Measurements from ENCODE around the gene SLC29A3.

The SLC29A3 gene

DNA sequence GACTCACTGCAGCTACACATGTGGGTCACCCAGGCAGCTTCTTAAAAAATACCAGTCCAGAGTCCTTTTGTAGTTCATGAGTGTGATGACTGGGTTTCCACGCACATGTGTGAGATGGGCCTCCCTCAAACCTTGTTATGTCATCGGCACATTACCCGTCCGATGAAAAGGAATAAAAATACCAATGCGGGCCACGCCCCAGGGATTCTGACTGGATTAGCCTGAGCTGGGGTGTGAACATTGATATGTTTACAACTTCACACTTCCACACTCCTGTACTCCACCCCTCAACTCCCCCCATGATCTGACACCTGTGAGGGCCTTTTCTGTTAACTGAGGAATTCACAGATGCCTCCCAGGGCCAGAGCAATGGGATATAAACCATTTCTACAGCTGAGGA lies 6.2 kb downstream of the SLC29A3 start:
- Histone ChIP-seq H3K4me3 (no peak overlapping the region), H3K27ac (no peak overlapping the region), H3K36me3 (ENCODE audit: insufficient read depth, low read length) (no peaks in the 10 kb centered on the region), H3K9ac (ENCODE audit: insufficient read length) (no peak overlapping the region), H3K9me3 (ENCODE audit: low read depth, low read length) (no peaks in the 10 kb centered on the region)
- DNase-seq (ENCODE audit: low read depth, low spot score) = no peak
- TF ChIP-seq FOXP2 (optimal IDR thresholded peaks at IDR 0.05; ENCODE audit: control extremely low read depth, extremely low read length, insufficient read depth) (no peak), EZH2 (IDR thresholded peaks at IDR 0.05) (no peak), POLR2AphosphoS5 (IDR thresholded peaks at IDR 0.05; ENCODE audit: borderline replicate concordance, low read depth, low read length) (no peak)

DNA sequence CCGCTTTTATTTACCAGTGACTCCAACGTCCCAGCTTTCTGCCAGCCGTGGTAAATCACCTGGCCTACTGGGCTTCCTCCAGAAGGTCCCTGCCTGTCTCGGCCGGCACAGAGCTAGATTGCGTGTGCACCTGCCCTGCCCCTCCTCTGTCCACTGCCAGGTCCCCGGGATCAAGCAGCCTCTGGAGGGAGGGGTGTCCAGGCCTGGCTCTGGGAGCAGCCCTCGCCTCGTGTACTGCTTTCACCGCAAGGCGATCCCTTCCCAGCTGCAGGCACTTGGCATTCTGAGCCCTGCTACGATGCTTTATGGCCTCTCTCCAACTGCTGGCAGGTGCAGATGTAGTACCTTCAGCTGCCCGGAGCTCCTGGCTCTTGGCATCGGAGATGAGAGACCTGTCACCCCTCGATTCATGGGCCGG lies 7.4 kb downstream of the SLC29A3 start:
- no peaks in the 10 kb centered on the region for H3K9me3 ChIP-seq (ENCODE audit: low read depth, low read length)
- H3K36me3 ChIP-seq (ENCODE audit: insufficient read depth, low read length) = no peaks in the 10 kb centered on the region
- no peak overlapping the region for H3K27ac ChIP-seq
- no peak for DNase-seq (ENCODE audit: low read depth, low spot score)
- TF ChIP-seq FOXP2 (optimal IDR thresholded peaks at IDR 0.05; ENCODE audit: control extremely low read depth, extremely low read length, insufficient read depth) = no peak
- no peak for TF ChIP-seq POLR2AphosphoS5 (IDR thresholded peaks at IDR 0.05; ENCODE audit: borderline replicate concordance, low read depth, low read length)
- TF ChIP-seq EZH2 (IDR thresholded peaks at IDR 0.05) = no peak
- no peak overlapping the region for H3K9ac ChIP-seq (ENCODE audit: insufficient read length)
- no peak overlapping the region for H3K4me3 ChIP-seq

DNA sequence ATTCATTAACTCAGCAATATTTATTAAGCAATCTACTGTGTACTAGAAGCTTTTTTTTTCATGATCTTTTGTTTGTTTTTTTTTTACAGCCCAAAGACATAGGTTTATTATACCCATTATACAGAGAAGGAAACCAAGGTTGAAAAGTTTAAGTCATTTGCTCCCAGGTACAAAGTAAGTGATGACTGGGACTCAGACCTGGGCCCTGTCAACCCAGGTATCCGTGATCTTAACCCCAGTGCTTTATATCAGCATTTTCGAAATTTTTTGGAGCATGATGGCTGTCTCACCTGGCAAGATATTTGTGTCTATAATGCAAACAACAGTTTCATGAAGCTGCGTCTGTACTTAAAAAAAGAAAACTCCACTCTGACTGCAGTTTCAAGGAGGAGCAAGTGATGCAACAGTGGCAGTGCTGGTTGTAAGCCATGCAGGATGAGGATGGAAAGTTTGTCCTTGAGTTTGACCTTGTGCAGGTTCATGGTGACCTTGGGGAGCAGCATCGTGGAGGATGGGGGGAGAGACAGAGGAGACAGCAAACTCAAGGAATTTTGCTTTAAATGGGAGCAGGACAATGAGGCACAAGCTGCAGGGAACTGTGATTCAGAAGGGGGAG lies 11.8 kb downstream of the SLC29A3 start:
- no peaks in the 10 kb centered on the region for H3K36me3 ChIP-seq (ENCODE audit: insufficient read depth, low read length)
- TF ChIP-seq FOXP2 (optimal IDR thresholded peaks at IDR 0.05; ENCODE audit: control extremely low read depth, extremely low read length, insufficient read depth) = no peak

DNA sequence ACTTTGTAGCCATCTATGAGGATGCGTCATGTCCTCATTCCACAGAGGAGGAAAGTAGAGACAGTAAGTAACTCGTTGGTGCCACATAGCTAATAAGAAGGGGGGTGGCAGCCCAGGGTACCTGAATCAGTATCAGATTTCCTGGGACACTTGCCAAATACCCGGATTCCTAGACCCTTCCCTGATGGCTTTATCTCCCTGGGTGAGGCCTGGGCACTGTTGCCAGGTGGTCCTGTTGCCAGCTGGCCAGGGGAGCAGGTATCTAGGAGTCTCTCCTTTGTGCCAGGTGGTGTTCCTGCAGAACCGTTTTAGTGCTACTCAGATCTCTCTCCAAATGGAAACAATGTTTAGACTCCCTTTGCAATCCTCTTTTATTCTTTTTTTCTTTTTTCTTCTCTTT lies 12.7 kb downstream of the SLC29A3 start:
- Histone ChIP-seq H3K27ac (no peak overlapping the region), H3K9me3 (ENCODE audit: low read depth, low read length) (no peaks in the 10 kb centered on the region), H3K4me3 (no peak overlapping the region), H3K9ac (ENCODE audit: insufficient read length) (no peak overlapping the region), H3K36me3 (ENCODE audit: insufficient read depth, low read length) (no peaks in the 10 kb centered on the region)
- DNase-seq (ENCODE audit: low read depth, low spot score) = no peak
- TF ChIP-seq EZH2 (IDR thresholded peaks at IDR 0.05) (no peak), FOXP2 (optimal IDR thresholded peaks at IDR 0.05; ENCODE audit: control extremely low read depth, extremely low read length, insufficient read depth) (no peak), POLR2AphosphoS5 (IDR thresholded peaks at IDR 0.05; ENCODE audit: borderline replicate concordance, low read depth, low read length) (no peak)

More for the DNA sequence above, 11.8 kb downstream of the SLC29A3 start:
- no peak overlapping the region for H3K4me3 ChIP-seq
- no peaks in the 10 kb centered on the region for H3K9me3 ChIP-seq (ENCODE audit: low read depth, low read length)
- H3K9ac ChIP-seq (ENCODE audit: insufficient read length) = no peak overlapping the region
- H3K27ac ChIP-seq = no peak overlapping the region
- DNase-seq (ENCODE audit: low read depth, low spot score) = no peak

DNA sequence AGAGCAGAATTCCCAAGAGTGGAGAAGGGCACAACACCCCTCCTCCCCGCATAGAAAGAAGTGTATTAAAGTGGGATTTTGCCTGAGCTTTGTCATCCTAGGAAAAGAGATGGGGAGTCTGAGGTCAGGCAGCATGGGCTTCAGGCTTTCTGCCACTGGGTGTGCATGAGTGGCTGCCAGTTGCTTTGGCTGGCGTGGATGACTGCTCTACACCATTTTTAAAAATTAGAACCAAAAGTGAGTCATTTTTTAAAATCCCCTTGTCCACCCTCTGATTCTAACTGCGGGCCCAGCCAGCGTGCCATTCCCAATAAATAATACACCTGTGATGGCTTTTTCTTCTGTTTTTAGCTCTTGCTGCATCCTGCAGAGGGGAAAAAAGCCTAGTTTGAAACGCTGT lies 13.4 kb downstream of the SLC29A3 start:
- H3K36me3 ChIP-seq (ENCODE audit: insufficient read depth, low read length) = no peaks in the 10 kb centered on the region

DNA sequence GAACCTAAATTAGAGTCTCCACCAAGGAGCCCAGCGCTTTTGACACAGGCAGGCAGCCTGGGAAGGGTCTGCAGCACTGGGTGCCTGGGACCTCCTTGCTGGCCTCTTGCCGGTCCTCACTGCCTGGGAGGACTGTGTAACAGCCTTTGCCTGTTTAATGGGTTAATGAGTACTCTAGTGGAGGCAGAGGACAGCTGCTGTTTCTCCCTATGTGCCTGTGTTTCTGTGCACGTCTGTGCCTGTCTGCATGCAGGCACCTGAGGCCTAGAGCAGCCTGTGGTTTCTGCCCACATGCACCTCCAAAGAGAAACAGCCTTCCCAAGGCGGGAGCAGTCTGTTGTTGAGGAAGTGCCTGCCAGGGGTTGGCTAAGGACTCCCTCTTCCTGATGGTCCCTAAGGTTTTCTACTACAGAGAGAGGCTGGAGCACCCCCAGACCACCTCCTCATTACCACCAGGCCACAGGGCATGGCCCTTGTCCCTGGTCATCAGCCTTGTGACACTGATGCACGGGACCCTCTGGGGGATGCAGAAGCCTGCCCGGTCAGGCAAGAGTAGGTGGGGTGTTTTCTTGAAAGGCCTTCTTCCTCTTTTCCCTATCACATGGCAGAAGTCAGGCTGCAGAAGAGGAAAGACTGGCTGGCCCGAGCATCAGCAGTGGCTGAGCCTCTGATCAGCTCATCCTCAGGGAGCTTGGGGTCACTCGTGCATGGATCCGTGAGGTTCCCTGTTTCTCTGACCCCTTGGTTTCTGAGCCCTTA lies 14.2 kb downstream of the SLC29A3 start:
- DNase-seq (ENCODE audit: low read depth, low spot score) = no peak
- no peaks in the 10 kb centered on the region for H3K9me3 ChIP-seq (ENCODE audit: low read depth, low read length)
- H3K9ac ChIP-seq (ENCODE audit: insufficient read length) = no peak overlapping the region
- no peaks in the 10 kb centered on the region for H3K36me3 ChIP-seq (ENCODE audit: insufficient read depth, low read length)
- no peak overlapping the region for H3K4me3 ChIP-seq
- H3K27ac ChIP-seq = no peak overlapping the region
- TF ChIP-seq POLR2AphosphoS5 (IDR thresholded peaks at IDR 0.05; ENCODE audit: borderline replicate concordance, low read depth, low read length) (no peak), FOXP2 (optimal IDR thresholded peaks at IDR 0.05; ENCODE audit: control extremely low read depth, extremely low read length, insufficient read depth) (no peak), EZH2 (IDR thresholded peaks at IDR 0.05) (no peak)

More for the DNA sequence above, 13.4 kb downstream of the SLC29A3 start:
- no peak overlapping the region for H3K9ac ChIP-seq (ENCODE audit: insufficient read length)
- H3K27ac ChIP-seq = no peak overlapping the region
- H3K9me3 ChIP-seq (ENCODE audit: low read depth, low read length) = no peaks in the 10 kb centered on the region
- no peak for TF ChIP-seq POLR2AphosphoS5 (IDR thresholded peaks at IDR 0.05; ENCODE audit: borderline replicate concordance, low read depth, low read length)
- TF ChIP-seq EZH2 (IDR thresholded peaks at IDR 0.05) = no peak
- no peak for TF ChIP-seq FOXP2 (optimal IDR thresholded peaks at IDR 0.05; ENCODE audit: control extremely low read depth, extremely low read length, insufficient read depth)
- no peak for DNase-seq (ENCODE audit: low read depth, low spot score)
- H3K4me3 ChIP-seq = no peak overlapping the region

DNA sequence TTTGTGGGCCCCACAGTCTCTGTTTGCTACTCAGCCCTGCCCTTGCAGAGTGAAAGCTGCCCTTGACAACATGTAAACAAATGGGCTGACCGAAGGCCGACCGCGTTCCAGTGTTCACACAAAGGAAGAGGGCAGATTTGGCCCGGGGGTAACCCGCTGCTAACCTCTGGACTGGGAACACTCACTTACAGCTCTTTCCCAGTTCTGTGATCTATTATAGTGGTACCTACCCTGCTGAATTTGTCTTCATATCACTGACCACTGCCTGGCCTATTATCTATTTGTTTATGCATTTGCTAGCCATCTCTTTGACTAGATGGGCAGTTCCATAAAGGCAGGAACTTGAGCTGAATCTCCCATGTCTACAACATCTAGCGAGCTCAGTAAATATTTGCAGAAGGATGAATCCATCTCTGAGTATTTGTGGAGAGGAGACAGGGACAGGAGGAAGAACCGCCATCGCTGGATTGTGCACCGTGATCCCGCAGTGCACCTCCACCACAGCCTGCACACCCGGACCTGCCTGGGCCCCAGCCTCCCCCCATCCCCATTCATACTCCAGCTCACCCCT lies 15.2 kb downstream of the SLC29A3 start:
- Histone ChIP-seq H3K27ac (no peak overlapping the region), H3K4me3 (no peak overlapping the region), H3K9ac (ENCODE audit: insufficient read length) (no peak overlapping the region), H3K9me3 (ENCODE audit: low read depth, low read length) (no peaks in the 10 kb centered on the region), H3K36me3 (ENCODE audit: insufficient read depth, low read length) (no peaks in the 10 kb centered on the region)
- TF ChIP-seq EZH2 (IDR thresholded peaks at IDR 0.05) (no peak), FOXP2 (optimal IDR thresholded peaks at IDR 0.05; ENCODE audit: control extremely low read depth, extremely low read length, insufficient read depth) (no peak), POLR2AphosphoS5 (IDR thresholded peaks at IDR 0.05; ENCODE audit: borderline replicate concordance, low read depth, low read length) (no peak)
- no peak for DNase-seq (ENCODE audit: low read depth, low spot score)

DNA sequence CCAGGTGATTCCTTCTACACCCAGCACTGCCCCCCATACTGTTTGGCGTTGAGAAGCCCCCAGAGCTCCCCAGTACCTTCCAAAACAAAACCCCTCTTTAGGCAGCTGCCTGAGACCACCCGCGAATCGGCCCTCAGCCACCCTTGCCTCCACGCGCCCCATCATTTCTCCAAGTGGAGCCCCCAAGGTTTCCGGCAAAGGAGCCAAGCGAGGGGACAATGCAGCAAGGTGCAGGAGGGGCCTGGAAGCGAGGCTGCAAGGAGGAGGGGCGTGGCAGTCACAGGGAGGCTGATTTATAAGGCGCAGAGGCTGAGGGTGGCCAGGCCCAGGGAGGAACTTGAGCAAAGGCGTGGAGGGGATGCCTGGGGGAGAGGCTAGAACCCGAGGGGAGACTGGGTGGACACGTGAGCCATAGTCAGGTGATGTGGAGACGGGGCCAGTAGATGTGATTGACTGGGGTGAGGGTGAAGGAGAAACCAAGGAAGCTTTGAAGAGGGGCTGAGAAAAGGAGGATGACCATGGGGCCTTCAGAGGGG lies 16.2 kb downstream of the SLC29A3 start:
- no peak for DNase-seq (ENCODE audit: low read depth, low spot score)
- no peaks in the 10 kb centered on the region for H3K36me3 ChIP-seq (ENCODE audit: insufficient read depth, low read length)
- TF ChIP-seq EZH2 (IDR thresholded peaks at IDR 0.05) = no peak
- TF ChIP-seq POLR2AphosphoS5 (IDR thresholded peaks at IDR 0.05; ENCODE audit: borderline replicate concordance, low read depth, low read length) = no peak
- TF ChIP-seq FOXP2 (optimal IDR thresholded peaks at IDR 0.05; ENCODE audit: control extremely low read depth, extremely low read length, insufficient read depth) = no peak
- H3K9ac ChIP-seq (ENCODE audit: insufficient read length) = no peak overlapping the region
- H3K27ac ChIP-seq = no peak overlapping the region
- H3K4me3 ChIP-seq = no peak overlapping the region
- no peaks in the 10 kb centered on the region for H3K9me3 ChIP-seq (ENCODE audit: low read depth, low read length)

Data from SK-N-MC (cell line).